Colonic mucosa (tissue), 4 donors: ENCODE results near the gene METTL3. TPM values are rescaled to one million over a fixed set of nuclear protein-coding genes. Genes with fewer than 3 reads are reported as not detected.

ENCODE experiments used
- DNase-seq: peaks from one replicate; pipeline ENCODE4 v3.0.0-alpha.2; 2020
- H3K27ac ChIP-seq: fragments of 200-600 bp; one replicate; pipeline ENCODE4 v1.8.0; 2021
- H3K27me3 ChIP-seq: fragments of 200-600 bp; one replicate; pipeline ENCODE4 v1.8.0; 2021
- H3K36me3 ChIP-seq: fragments of 200-600 bp; one replicate; pipeline ENCODE4 v1.8.0; 2021
- H3K4me1 ChIP-seq: fragments of 200-600 bp; one replicate; pipeline ENCODE4 v1.8.0; 2021; ENCODE audit warnings: mild to moderate bottlenecking
- H3K4me3 ChIP-seq: fragments of 200-600 bp; one replicate; pipeline ENCODE4 v1.8.0; 2021
- H3K9ac ChIP-seq, 2 donors: one replicate each; pipeline ENCODE4 v1.7.0; 2013; ENCODE audit warnings: control low read depth in 2 of 2, low read depth in 2 of 2, low read length in 2 of 2
- H3K9me3 ChIP-seq: fragments of 200-600 bp; one replicate; pipeline ENCODE4 v1.8.0; 2021
- CTCF ChIP-seq: fragments of 200-600 bp; IDR thresholded peaks from one replicate; pipeline ENCODE4 v1.8.0; 2022; ENCODE audit warnings: antibody characterized with exemption, mild to moderate bottlenecking
- intact Hi-C: fragments of 100-400 bp; cut with DNase I; formaldehyde crosslinking; loops from one replicate; pipeline ENCODE4 v1.14.1; 2022
- total RNA-seq, 2 donors: library from RNA; stranded (reverse); fragmentation: NEBNext Ultra II Directional in 1 of 2; extraction: Animal tissue kit (Norgen Biotek cat#: 25700) in 1 of 2; gene quantifications; one replicate each; pipeline ENCODE4 v1.2.1, GENCODE V29; 2021
- donor health status: healthy.
- donor health status: DM: no; HTN: no; CAD: no.
- donor health status: DM: no; HTN: no; CAD: no.

The METTL3 gene
- total RNA-seq, 2 donors from 2014 or later, result 26.5 to 50.1 TPM

GRCh38 chr14:21476925-21477681 is 34.0 kb downstream of the METTL3 start, which contains the start of the genes RAB2B and TOX4:
Gene RAB2B (minus strand): TSS chr14:21476959. CDS start chr14:21476872, 87 bp downstream.
Gene TOX4 (plus strand): TSS chr14:21477195. CDS start chr14:21477279, 84 bp downstream.
- Histone ChIP-seq H3K27me3 (no peaks in the 10 kb centered on the region), H3K9me3 (no peaks in the 10 kb centered on the region), H3K9ac (peak within 1 kb of the TSS; percentile 80 to 91), H3K36me3 (no peaks in the 10 kb centered on the region), H3K4me1 (no peaks in the 10 kb centered on the region), H3K4me3 (peak within 1 kb of the TSS; percentile 88), H3K27ac (peak within 1 kb of the TSS; percentile 77)
- intact Hi-C loops, result no loop called here
- DNase-seq, result peak; percentile 98
- peak; percentile 84 for TF ChIP-seq CTCF

GRCh38 chr14:21476523-21476924 is 34.6 kb downstream of the METTL3 start:
- peak overlapping the region; percentile 88 for H3K4me3 ChIP-seq
- H3K27me3 ChIP-seq, result no peaks in the 10 kb centered on the region
- peak overlapping the region; percentile 77 for H3K27ac ChIP-seq
- no peaks in the 10 kb centered on the region for H3K9me3 ChIP-seq
- peak; percentile 96 for DNase-seq
- H3K9ac ChIP-seq, result peak overlapping the region; percentile 48 to 86
- no peaks in the 10 kb centered on the region for H3K4me1 ChIP-seq
- no peaks in the 10 kb centered on the region for H3K36me3 ChIP-seq
- intact Hi-C loops, result no loop called here
- no peak for TF ChIP-seq CTCF

GRCh38 chr14:21475767-21476522 is 35.2 kb downstream of the METTL3 start:
- Histone ChIP-seq H3K36me3 (no peaks in the 10 kb centered on the region), H3K27ac (peak overlapping the region; percentile 77), H3K4me1 (no peaks in the 10 kb centered on the region), H3K27me3 (no peaks in the 10 kb centered on the region), H3K4me3 (peak overlapping the region; percentile 88), H3K9me3 (no peaks in the 10 kb centered on the region), H3K9ac (peak overlapping the region; percentile 48 to 86)
- no peak for DNase-seq
- intact Hi-C loops, result no loop called here
- TF ChIP-seq CTCF, result no peak

- H3K4me3 ChIP-seq, result no peak overlapping the region
- intact Hi-C loops, result no loop called here
- H3K27me3 ChIP-seq, result no peaks in the 10 kb centered on the region
- no peaks in the 10 kb centered on the region for H3K9me3 ChIP-seq
- no peak for DNase-seq
- H3K36me3 ChIP-seq, result peaks cover 8% of the 10 kb centered on the region
- no peak for TF ChIP-seq CTCF
- H3K4me1 ChIP-seq, result no peaks in the 10 kb centered on the region
- H3K27ac ChIP-seq, result no peak overlapping the region
- H3K9ac ChIP-seq, result no peak overlapping the region
These were observed 43.5 kb downstream of the METTL3 start for GRCh38 chr14:21467616-21468015.

- H3K36me3 ChIP-seq, result no peaks in the 10 kb centered on the region
- peaks cover 7% of the 10 kb centered on the region for H3K4me1 ChIP-seq
- DNase-seq, result peak; percentile 100
- peak; percentile 33 for TF ChIP-seq CTCF
- peak within 1 kb of the TSS; percentile 89 for H3K27ac ChIP-seq
- intact Hi-C loops, result no loop called here
- H3K27me3 ChIP-seq, result no peaks in the 10 kb centered on the region
- peak within 1 kb of the TSS; percentile 71 for H3K4me3 ChIP-seq
- H3K9me3 ChIP-seq, result no peaks in the 10 kb centered on the region
- peak within 1 kb of the TSS; percentile 94 to 95 for H3K9ac ChIP-seq
These were observed 55.0 kb downstream of the METTL3 start, which contains the start of gene CHD8 for GRCh38 chr14:21455912-21456667. Gene CHD8 (minus strand): TSS chr14:21456123. CDS start chr14:21431643, 24,480 bp downstream.
